ENCODE results near the gene MPP3. TPM values are rescaled to one million over a fixed set of nuclear protein-coding genes. Genes with fewer than 3 reads are reported as not detected.

Gene MPP3
- total and polyA plus RNA-seq, 2 of the 4 experiments (the other 2 are of a cell fraction), result 5.7 to 11.9 TPM

DNA sequence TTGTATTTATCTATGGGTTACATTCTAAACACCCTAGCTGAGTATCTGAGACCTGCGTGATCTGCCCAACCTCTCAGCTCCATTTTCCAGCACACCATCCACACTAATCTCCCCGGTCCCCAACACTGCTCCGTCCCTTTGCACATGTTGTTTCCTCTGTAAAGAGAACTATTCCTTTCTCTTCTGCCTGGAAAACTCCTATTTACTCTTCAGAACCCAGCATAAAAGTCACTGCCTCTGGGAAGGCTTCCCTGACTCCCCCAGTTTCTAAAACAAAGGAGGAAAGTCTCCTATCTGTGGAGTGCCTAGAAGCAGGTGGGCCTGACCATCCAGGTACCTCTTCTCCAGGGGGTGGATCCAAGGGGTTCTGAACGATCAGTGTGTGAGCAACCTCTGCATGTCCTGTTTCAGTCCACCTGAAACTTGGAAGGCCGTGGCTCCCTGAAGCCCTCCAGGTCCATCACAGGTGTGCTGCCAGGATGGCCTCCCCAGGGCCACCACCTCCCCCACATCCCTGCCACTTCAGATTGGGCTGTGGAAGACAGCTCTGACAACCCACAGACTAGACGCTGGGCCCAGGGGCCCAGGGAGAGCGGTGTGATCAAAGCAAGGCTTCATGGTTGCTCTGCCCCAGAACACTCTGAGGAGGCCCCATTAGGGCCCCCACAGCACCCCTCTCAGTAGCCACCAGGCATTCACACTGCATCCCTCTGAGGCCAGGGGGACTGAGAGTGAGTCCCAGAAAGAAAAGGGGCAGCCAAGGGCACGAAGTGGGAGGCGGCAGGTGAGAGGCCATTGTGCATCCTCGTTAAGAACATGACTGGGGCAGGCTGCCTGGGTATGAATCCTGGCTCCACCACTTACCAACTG, 20.3 kb downstream of the MPP3 start (continued):
- no peak for TF ChIP-seq CEBPB (IDR thresholded peaks at IDR 0.05; ENCODE audit: low read depth, low read length)

DNA sequence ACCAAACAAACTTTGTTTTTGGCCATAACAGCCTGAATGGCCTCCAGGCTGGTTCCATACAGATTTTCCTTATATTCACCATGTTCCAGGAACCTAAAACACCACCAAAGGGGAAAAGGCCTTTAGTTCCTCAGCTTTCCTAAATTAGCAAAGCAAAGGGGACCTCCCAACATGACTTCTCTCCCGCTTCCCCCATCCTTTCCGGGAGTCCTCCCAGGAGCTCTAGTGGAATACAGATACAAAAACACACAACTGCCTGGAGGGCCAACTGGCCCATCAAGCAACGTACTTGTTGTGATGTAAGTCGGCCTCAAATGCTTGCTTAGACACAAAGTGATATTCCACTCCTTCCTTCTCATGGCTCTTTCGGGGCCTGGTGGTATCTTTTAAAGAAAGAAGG, 22.1 kb downstream of the MPP3 start:
- 93% methylated on average over 2 of the region's 5 CpGs; no CpG with 5 or more reads in 1 of the 2 experiments for WGBS, 2 experiments (ENCODE audit: extremely low coverage in 2 of 2, insufficient read length in 1 of 2)
- BruUV-seq (replicated peaks), result no TSS peak
- no peak overlapping the region for H3K56ac ChIP-seq (ENCODE audit: extremely low read depth, insufficient read depth, low read length)
- H3K23ac ChIP-seq (ENCODE audit: low read depth, low read length), result no peak overlapping the region
- peaks cover 6% of the 10 kb centered on the region for H3K4me1 ChIP-seq (ENCODE audit: control insufficient read depth, insufficient read depth, low read length)
- no peak overlapping the region for H2BK20ac ChIP-seq (ENCODE audit: low read depth, low read length)
- H3K36me3 ChIP-seq (ENCODE audit: control insufficient read depth, insufficient read depth, low read length), result peaks cover 23% of the 10 kb centered on the region
- H3K4ac ChIP-seq (ENCODE audit: low read depth, low read length), result no peak overlapping the region
- no peak overlapping the region for H4K5ac ChIP-seq (ENCODE audit: low read depth, low read length)
- peaks cover 3 to 8% of the 10 kb centered on the region in 2 experiments; a peak in 2 of 4 replicates for H3K79me1 ChIP-seq (ENCODE audit: low read depth in 1 of 2, low read length in 2 of 2)
- H3K9me1 ChIP-seq (ENCODE audit: insufficient read depth, low read length), result peaks cover 8% of the 10 kb centered on the region; the same call in 1 of the 2 replicates
- H3K27ac ChIP-seq (ENCODE audit: insufficient read depth, low read length), result no peak overlapping the region
- no peak overlapping the region for H2AK9ac ChIP-seq (replicated peaks; ENCODE audit: low read depth, low read length, poor library complexity)
- no peaks in the 10 kb centered on the region for H3K27me3 ChIP-seq (ENCODE audit: control insufficient read depth, insufficient read depth, low read length)
- dilution Hi-C loops (cut with HindIII; ENCODE audit: low sequenced_read_pairs, unreplicated experiment) (no loop called here), in situ Hi-C loops (cut with MboI; ENCODE audit: low sequenced_read_pairs) (no loop called here), intact Hi-C loops (cut with micrococcal nuclease) (no loop called here)
- no peak overlapping the region for H3K18ac ChIP-seq (ENCODE audit: low read depth, low read length)
- H4K91ac ChIP-seq (ENCODE audit: insufficient read depth, low read depth, low read length), result no peak overlapping the region
- POLR2A ChIA-PET (ENCODE audit: unreplicated experiment), result no interaction called here
- no peak overlapping the region for H3K9ac ChIP-seq (ENCODE audit: low read depth, low read length)
- ATAC-seq (ENCODE audit: low read depth), result no peak
- CTCF ChIA-PET, result no interaction called here
- H4K20me1 ChIP-seq (ENCODE audit: insufficient read depth, low read length), result no peaks in the 10 kb centered on the region
- no peak overlapping the region for H2BK120ac ChIP-seq (ENCODE audit: low read depth, low read length)
- H2AK5ac ChIP-seq (ENCODE audit: low read depth, low read length), result no peak overlapping the region
- H2AFZ ChIP-seq (replicated peaks; ENCODE audit: low read length, poor library complexity), result no peak overlapping the region
- H2BK5ac ChIP-seq (ENCODE audit: low read depth, low read length, poor library complexity, severe bottlenecking), result no peak overlapping the region
- H3K4me3 ChIP-seq (ENCODE audit: insufficient read depth, low read depth, low read length), result no peak overlapping the region
- no peak overlapping the region for H3K14ac ChIP-seq (replicated peaks; ENCODE audit: low read depth, low read length)
- DNase-seq, result no peak
- H4K8ac ChIP-seq (ENCODE audit: low read depth in 2 of 2, low read length in 2 of 2), result no peak overlapping the region
- no peak overlapping the region for H3K4me2 ChIP-seq (ENCODE audit: low read depth, low read length)
- H3K9me3 ChIP-seq (ENCODE audit: control insufficient read depth, insufficient read depth, low read length), result no peaks in the 10 kb centered on the region
- H2BK15ac ChIP-seq (ENCODE audit: low read depth, low read length), result no peak overlapping the region
- TF ChIP-seq, protein P1, sequence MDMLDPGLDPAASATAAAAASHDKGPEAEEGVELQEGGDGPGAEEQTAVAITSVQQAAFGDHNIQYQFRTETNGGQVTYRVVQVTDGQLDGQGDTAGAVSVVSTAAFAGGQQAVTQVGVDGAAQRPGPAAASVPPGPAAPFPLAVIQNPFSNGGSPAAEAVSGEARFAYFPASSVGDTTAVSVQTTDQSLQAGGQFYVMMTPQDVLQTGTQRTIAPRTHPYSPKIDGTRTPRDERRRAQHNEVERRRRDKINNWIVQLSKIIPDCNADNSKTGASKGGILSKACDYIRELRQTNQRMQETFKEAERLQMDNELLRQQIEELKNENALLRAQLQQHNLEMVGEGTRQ (IDR thresholded peaks at IDR 0.05; ENCODE audit: low read depth, low read length), result no peak
- TF ChIP-seq POLR2A (IDR thresholded peaks at IDR 0.05; ENCODE audit: low read depth, low read length) (no peak), SMC3 (IDR thresholded peaks at IDR 0.05; ENCODE audit: low read depth, low read length) (no peak), FOS (IDR thresholded peaks at IDR 0.05; ENCODE audit: low read depth, low read length) (no peak), CEBPB (IDR thresholded peaks at IDR 0.05; ENCODE audit: low read depth, low read length) (no peak), CHD1 (IDR thresholded peaks at IDR 0.05; ENCODE audit: low read depth, low read length) (no peak), NFE2L2 (IDR thresholded peaks at IDR 0.05; ENCODE audit: low read depth, low read length) (no peak), RCOR1 (IDR thresholded peaks at IDR 0.05; ENCODE audit: insufficient replicate concordance, low read length) (no peak), MXI1 (IDR thresholded peaks at IDR 0.05; ENCODE audit: borderline replicate concordance, low read depth, low read length) (no peak), MAZ (IDR thresholded peaks at IDR 0.05; ENCODE audit: borderline replicate concordance, low read depth, low read length) (no peak), CTCF (conservative IDR thresholded peaks at IDR 0.05; ENCODE audit: low read depth, low read length) (no peak)
- TF ChIP-seq, protein P2, sequence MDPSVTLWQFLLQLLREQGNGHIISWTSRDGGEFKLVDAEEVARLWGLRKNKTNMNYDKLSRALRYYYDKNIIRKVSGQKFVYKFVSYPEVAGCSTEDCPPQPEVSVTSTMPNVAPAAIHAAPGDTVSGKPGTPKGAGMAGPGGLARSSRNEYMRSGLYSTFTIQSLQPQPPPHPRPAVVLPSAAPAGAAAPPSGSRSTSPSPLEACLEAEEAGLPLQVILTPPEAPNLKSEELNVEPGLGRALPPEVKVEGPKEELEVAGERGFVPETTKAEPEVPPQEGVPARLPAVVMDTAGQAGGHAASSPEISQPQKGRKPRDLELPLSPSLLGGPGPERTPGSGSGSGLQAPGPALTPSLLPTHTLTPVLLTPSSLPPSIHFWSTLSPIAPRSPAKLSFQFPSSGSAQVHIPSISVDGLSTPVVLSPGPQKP (IDR thresholded peaks at IDR 0.05; ENCODE audit: borderline replicate concordance, low read depth, low read length), result no peak
